ENCODE results near the gene STPG1. TPM values are rescaled to one million over a fixed set of nuclear protein-coding genes. Genes with fewer than 3 reads are reported as not detected.
A peak's percentile ranks its signal among the peaks of the same experiment; 100 is the strongest.

The STPG1 gene
- polyA plus RNA-seq, 2 donors = 4.8 to 8.8 TPM

- Histone ChIP-seq H3K4me3 (ENCODE audit: low read depth in 1 of 2, low read length in 2 of 2) (no peak overlapping the region), H3K27me3 (ENCODE audit: control insufficient read depth in 1 of 2, insufficient read depth in 2 of 2, low read length in 2 of 2) (no peaks in the 10 kb centered on the region), H3K27ac (ENCODE audit: low read depth in 2 of 2, low read length in 1 of 2) (no peak overlapping the region), H3K9me3 (ENCODE audit: control insufficient read depth in 2 of 2, insufficient read depth in 1 of 2, low read depth in 1 of 2, low read length in 1 of 2) (no peaks in the 10 kb centered on the region), H3K36me3 (ENCODE audit: control insufficient read depth in 2 of 2, insufficient read depth in 2 of 2, low read length in 1 of 2) (peaks cover 0 to 6% of the 10 kb centered on the region in 2 donors), H3K4me1 (ENCODE audit: control insufficient read depth in 2 of 2, insufficient read depth in 2 of 2, low read length in 1 of 2) (peaks cover 4 to 10% of the 10 kb centered on the region in 2 donors)
- WGBS, 2 donors = 80 to 87% methylated on average over 8 of the region's 8 CpGs
These were observed 22.3 kb upstream of the STPG1 start for GRCh38 chr1:24435782-24436365.

GRCh38 chr1:24427545-24427862, 13.9 kb upstream of the STPG1 start:
- Histone ChIP-seq H3K9me3 (ENCODE audit: control insufficient read depth in 2 of 2, insufficient read depth in 1 of 2, low read depth in 1 of 2, low read length in 1 of 2) (no peaks in the 10 kb centered on the region), H3K27me3 (ENCODE audit: control insufficient read depth in 1 of 2, insufficient read depth in 2 of 2, low read length in 2 of 2) (no peaks in the 10 kb centered on the region), H3K36me3 (ENCODE audit: control insufficient read depth in 2 of 2, insufficient read depth in 2 of 2, low read length in 1 of 2) (peaks cover 0 to 4% of the 10 kb centered on the region in 2 donors), H3K4me3 (ENCODE audit: low read depth in 1 of 2, low read length in 2 of 2) (no peak overlapping the region), H3K4me1 (ENCODE audit: control insufficient read depth in 2 of 2, insufficient read depth in 2 of 2, low read length in 1 of 2) (no peaks in the 10 kb centered on the region), H3K27ac (ENCODE audit: low read depth in 2 of 2, low read length in 1 of 2) (no peak overlapping the region)
- WGBS, 2 donors = 82 to 90% methylated on average over 1 of the region's 1 CpG

DNA sequence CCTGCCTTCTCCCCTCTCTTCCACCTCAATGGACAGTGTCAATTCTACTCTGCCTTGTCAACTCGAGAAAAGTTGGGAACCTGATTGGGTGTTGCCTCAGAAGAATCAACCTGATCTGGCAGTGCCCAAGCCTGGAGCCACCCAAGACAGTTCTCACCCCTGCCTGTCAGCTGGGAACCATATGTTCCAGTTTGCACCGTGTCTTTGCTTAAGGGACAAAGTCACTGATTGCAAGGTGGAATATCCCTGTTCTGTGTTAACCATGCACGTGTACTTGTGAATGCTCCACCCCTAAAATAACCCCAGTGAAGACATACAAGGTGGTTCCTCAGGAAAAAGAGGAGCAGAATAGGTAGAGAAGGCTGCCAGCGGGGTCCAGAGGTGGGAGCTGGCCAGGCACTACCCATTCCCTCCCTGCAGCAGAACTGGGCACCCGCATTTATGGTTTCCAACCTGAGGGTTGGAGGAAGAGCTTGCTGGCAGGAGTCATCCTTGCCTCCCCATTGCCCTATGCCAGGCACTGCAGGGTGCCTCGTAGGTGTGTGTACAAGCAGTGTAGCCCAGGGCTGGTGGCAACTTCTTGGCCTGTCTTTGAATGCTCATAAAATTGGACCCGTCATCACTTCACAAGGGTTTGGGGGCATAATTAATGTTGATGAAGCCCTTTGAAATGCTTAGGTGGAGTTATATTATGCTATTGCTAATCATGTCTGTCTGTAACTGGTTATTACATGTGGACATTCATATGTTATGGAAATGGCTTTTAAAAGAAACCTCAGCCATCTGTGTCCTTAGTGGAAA, 13.4 kb upstream of the STPG1 start:
- 88 to 92% methylated on average over 7 of the region's 7 CpGs for WGBS, 2 donors

GRCh38 chr1:24425922-24426321, 12.3 kb upstream of the STPG1 start:
- WGBS, 2 donors = 82 to 83% methylated on average over 7 of the region's 7 CpGs
- H3K36me3 ChIP-seq (ENCODE audit: control insufficient read depth in 2 of 2, insufficient read depth in 2 of 2, low read length in 1 of 2) = peaks cover 5 to 11% of the 10 kb centered on the region in 2 donors
- H3K27me3 ChIP-seq (ENCODE audit: control insufficient read depth in 1 of 2, insufficient read depth in 2 of 2, low read length in 2 of 2) = no peaks in the 10 kb centered on the region
- H3K9me3 ChIP-seq (ENCODE audit: control insufficient read depth in 2 of 2, insufficient read depth in 1 of 2, low read depth in 1 of 2, low read length in 1 of 2) = no peaks in the 10 kb centered on the region
- no peaks in the 10 kb centered on the region for H3K4me1 ChIP-seq (ENCODE audit: control insufficient read depth in 2 of 2, insufficient read depth in 2 of 2, low read length in 1 of 2)
- no peak overlapping the region for H3K4me3 ChIP-seq (ENCODE audit: low read depth in 1 of 2, low read length in 2 of 2)
- no peak overlapping the region for H3K27ac ChIP-seq (ENCODE audit: low read depth in 2 of 2, low read length in 1 of 2)

More for the DNA sequence above, 13.4 kb upstream of the STPG1 start:
- H3K4me3 ChIP-seq (ENCODE audit: low read depth in 1 of 2, low read length in 2 of 2) = no peak overlapping the region
- H3K9me3 ChIP-seq (ENCODE audit: control insufficient read depth in 2 of 2, insufficient read depth in 1 of 2, low read depth in 1 of 2, low read length in 1 of 2) = no peaks in the 10 kb centered on the region
- no peaks in the 10 kb centered on the region for H3K4me1 ChIP-seq (ENCODE audit: control insufficient read depth in 2 of 2, insufficient read depth in 2 of 2, low read length in 1 of 2)
- peaks cover 0 to 9% of the 10 kb centered on the region in 2 donors for H3K36me3 ChIP-seq (ENCODE audit: control insufficient read depth in 2 of 2, insufficient read depth in 2 of 2, low read length in 1 of 2)
- H3K27me3 ChIP-seq (ENCODE audit: control insufficient read depth in 1 of 2, insufficient read depth in 2 of 2, low read length in 2 of 2) = no peaks in the 10 kb centered on the region
- no peak overlapping the region for H3K27ac ChIP-seq (ENCODE audit: low read depth in 2 of 2, low read length in 1 of 2)

GRCh38 chr1:24425441-24425840, 11.9 kb upstream of the STPG1 start:
- H3K9me3 ChIP-seq (ENCODE audit: control insufficient read depth in 2 of 2, insufficient read depth in 1 of 2, low read depth in 1 of 2, low read length in 1 of 2) = no peaks in the 10 kb centered on the region
- no peaks in the 10 kb centered on the region for H3K27me3 ChIP-seq (ENCODE audit: control insufficient read depth in 1 of 2, insufficient read depth in 2 of 2, low read length in 2 of 2)
- H3K4me1 ChIP-seq (ENCODE audit: control insufficient read depth in 2 of 2, insufficient read depth in 2 of 2, low read length in 1 of 2) = no peaks in the 10 kb centered on the region
- no peak overlapping the region for H3K27ac ChIP-seq (ENCODE audit: low read depth in 2 of 2, low read length in 1 of 2)
- peaks cover 5 to 11% of the 10 kb centered on the region in 2 donors for H3K36me3 ChIP-seq (ENCODE audit: control insufficient read depth in 2 of 2, insufficient read depth in 2 of 2, low read length in 1 of 2)
- no peak overlapping the region for H3K4me3 ChIP-seq (ENCODE audit: low read depth in 1 of 2, low read length in 2 of 2)
- WGBS, 2 donors = 56 to 75% methylated on average over 3 of the region's 3 CpGs

DNA sequence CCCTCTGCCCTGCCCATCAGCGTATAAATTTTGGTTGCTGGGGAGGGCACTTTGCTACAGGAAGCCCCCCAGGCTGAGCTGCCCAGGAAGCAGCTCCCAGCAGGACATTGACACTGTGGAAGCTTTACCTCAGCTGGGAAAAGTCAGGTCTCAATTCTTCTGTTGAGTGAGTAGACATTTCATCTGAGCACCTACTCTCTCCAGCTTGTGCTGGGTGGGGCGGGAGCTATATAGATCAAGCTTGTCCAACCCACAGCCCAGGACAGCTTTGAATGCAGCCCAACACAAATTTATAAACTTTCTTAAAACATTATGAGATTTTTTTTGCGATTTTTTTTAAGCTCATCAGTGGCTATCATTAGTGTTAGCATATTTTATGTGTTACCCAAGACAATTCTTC, 11.4 kb upstream of the STPG1 start:
- H3K27ac ChIP-seq (ENCODE audit: low read depth in 2 of 2, low read length in 1 of 2) = no peak overlapping the region
- no peaks in the 10 kb centered on the region for H3K9me3 ChIP-seq (ENCODE audit: control insufficient read depth in 2 of 2, insufficient read depth in 1 of 2, low read depth in 1 of 2, low read length in 1 of 2)
- 89 to 94% methylated on average over 3 of the region's 3 CpGs for WGBS, 2 donors
- no peaks in the 10 kb centered on the region for H3K4me1 ChIP-seq (ENCODE audit: control insufficient read depth in 2 of 2, insufficient read depth in 2 of 2, low read length in 1 of 2)
- no peak overlapping the region for H3K4me3 ChIP-seq (ENCODE audit: low read depth in 1 of 2, low read length in 2 of 2)
- no peaks in the 10 kb centered on the region for H3K27me3 ChIP-seq (ENCODE audit: control insufficient read depth in 1 of 2, insufficient read depth in 2 of 2, low read length in 2 of 2)
- peaks cover 5 to 11% of the 10 kb centered on the region in 2 donors for H3K36me3 ChIP-seq (ENCODE audit: control insufficient read depth in 2 of 2, insufficient read depth in 2 of 2, low read length in 1 of 2)

DNA sequence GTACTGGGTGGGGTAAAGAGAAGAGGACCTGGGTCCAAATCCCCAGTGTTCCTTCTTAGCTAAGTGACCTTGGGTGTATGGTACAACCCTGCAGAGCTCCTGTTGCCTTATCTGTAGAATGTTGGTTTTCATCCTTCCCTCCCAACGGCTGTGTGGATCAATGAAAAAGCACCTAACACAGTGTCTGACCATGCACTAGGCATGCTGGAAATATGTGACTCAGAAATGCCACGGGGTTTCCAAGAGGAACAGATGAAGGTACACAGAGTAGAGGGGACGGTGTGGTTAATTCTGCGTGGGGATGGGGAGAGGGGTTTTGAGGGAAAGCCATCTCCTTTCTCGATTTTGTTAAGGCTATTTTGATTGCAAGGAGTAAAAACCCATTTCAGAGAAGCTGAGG, 10.6 kb upstream of the STPG1 start:
- Histone ChIP-seq H3K36me3 (ENCODE audit: control insufficient read depth in 2 of 2, insufficient read depth in 2 of 2, low read length in 1 of 2) (peaks cover 5 to 11% of the 10 kb centered on the region in 2 donors), H3K4me1 (ENCODE audit: control insufficient read depth in 2 of 2, insufficient read depth in 2 of 2, low read length in 1 of 2) (peaks cover 0 to 5% of the 10 kb centered on the region in 2 donors), H3K4me3 (ENCODE audit: low read depth in 1 of 2, low read length in 2 of 2) (no peak overlapping the region), H3K27ac (ENCODE audit: low read depth in 2 of 2, low read length in 1 of 2) (no peak overlapping the region), H3K9me3 (ENCODE audit: control insufficient read depth in 2 of 2, insufficient read depth in 1 of 2, low read depth in 1 of 2, low read length in 1 of 2) (no peaks in the 10 kb centered on the region), H3K27me3 (ENCODE audit: control insufficient read depth in 1 of 2, insufficient read depth in 2 of 2, low read length in 2 of 2) (no peaks in the 10 kb centered on the region)
- WGBS, 2 donors = 80 to 86% methylated on average over 5 of the region's 5 CpGs

DNA sequence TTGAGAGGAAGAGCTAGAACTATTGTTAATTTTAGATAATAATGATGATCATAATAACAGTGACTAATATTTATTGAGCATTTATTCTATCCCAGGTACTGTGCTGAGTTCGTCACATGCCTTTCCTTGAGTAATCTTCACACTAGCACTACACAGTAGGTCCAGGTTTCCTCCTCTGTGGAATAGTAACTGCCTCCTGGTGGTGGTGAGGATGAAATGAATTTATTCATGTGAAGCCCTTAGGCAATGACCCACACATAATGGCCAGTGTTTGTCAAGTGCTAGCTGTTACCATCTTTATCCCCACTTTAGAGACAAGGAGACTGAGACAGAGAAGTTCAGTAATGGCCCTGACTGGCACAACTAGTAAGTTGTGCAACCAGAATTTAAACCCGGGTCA, 7.9 kb upstream of the STPG1 start:
- H3K9me3 ChIP-seq (ENCODE audit: control insufficient read depth in 2 of 2, insufficient read depth in 1 of 2, low read depth in 1 of 2, low read length in 1 of 2) = no peaks in the 10 kb centered on the region
- 90% methylated on average over 2 of the region's 2 CpGs for WGBS, 2 donors
- peaks cover 5 to 7% of the 10 kb centered on the region in 2 donors for H3K36me3 ChIP-seq (ENCODE audit: control insufficient read depth in 2 of 2, insufficient read depth in 2 of 2, low read length in 1 of 2)
- H3K27me3 ChIP-seq (ENCODE audit: control insufficient read depth in 1 of 2, insufficient read depth in 2 of 2, low read length in 2 of 2) = no peaks in the 10 kb centered on the region
- H3K4me3 ChIP-seq (ENCODE audit: low read depth in 1 of 2, low read length in 2 of 2) = no peak overlapping the region
- peaks cover 0 to 10% of the 10 kb centered on the region in 2 donors for H3K4me1 ChIP-seq (ENCODE audit: control insufficient read depth in 2 of 2, insufficient read depth in 2 of 2, low read length in 1 of 2)
- H3K27ac ChIP-seq (ENCODE audit: low read depth in 2 of 2, low read length in 1 of 2) = peak overlapping the region in 1 of 2 donors; percentile 7

- H3K9me3 ChIP-seq (ENCODE audit: control insufficient read depth in 2 of 2, insufficient read depth in 1 of 2, low read depth in 1 of 2, low read length in 1 of 2) = no peaks in the 10 kb centered on the region
- WGBS, 2 donors = 80 to 85% methylated on average over 4 of the region's 4 CpGs
- peaks cover 0 to 10% of the 10 kb centered on the region in 2 donors for H3K4me1 ChIP-seq (ENCODE audit: control insufficient read depth in 2 of 2, insufficient read depth in 2 of 2, low read length in 1 of 2)
- no peak overlapping the region for H3K4me3 ChIP-seq (ENCODE audit: low read depth in 1 of 2, low read length in 2 of 2)
- peaks cover 5 to 7% of the 10 kb centered on the region in 2 donors for H3K36me3 ChIP-seq (ENCODE audit: control insufficient read depth in 2 of 2, insufficient read depth in 2 of 2, low read length in 1 of 2)
- H3K27me3 ChIP-seq (ENCODE audit: control insufficient read depth in 1 of 2, insufficient read depth in 2 of 2, low read length in 2 of 2) = no peaks in the 10 kb centered on the region
- H3K27ac ChIP-seq (ENCODE audit: low read depth in 2 of 2, low read length in 1 of 2) = no peak overlapping the region
These were observed 7.0 kb upstream of the STPG1 start for GRCh38 chr1:24420547-24420946.
